ENCODE results near the gene CNOT3. TPM values are rescaled to one million over a fixed set of nuclear protein-coding genes. Genes with fewer than 3 reads are reported as not detected.
"Not testable (repeated sequence)": the region's sequence is repeated elsewhere in the genome, so short reads cannot be mapped to it uniquely, and the experiment has no call there.

The CNOT3 gene
- total and polyA plus RNA-seq, 7 experiments from 2014 or later: 10.1 to 84.6 (median 41.2) TPM

DNA sequence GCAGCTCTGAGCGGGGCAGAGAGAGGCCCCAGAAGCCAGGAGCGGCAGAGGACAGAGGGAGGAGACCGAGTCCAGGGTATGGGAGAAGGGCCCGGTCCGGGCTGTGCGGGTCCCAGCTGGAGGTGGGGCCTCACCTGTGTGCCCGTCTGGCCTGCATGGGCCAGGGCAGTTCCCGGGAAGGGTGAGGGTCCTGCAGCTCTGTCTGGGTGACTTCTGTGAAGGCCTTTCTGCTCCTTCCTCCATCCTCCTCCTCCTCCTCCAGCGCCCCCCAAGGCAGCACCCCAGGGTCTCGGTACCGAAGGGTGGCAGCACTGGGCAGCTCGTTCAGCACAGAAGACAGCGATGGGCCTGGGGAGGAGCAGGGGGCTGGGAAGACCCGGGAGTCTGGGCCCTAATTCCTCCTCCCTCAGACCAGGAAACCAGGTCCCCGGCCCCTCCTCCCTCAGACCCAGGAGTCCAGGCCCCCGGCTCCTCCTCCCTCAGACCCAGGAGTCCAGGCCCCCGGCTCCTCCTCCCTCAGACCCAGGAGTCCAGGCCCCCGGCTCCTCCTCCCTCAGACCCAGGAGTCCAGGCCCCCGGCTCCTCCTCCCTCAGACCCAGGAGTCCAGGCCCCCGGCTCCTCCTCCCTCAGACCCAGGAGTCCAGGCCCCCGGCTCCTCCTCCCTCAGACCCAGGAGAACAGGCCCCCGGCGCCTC is 34.3 kb downstream of the CNOT3 start:
- H3K27ac ChIP-seq (ENCODE audit: low read depth, low read length); intact Hi-C loops (cut with micrococcal nuclease); H3K4me3 ChIP-seq (ENCODE audit: low read length); H3K27me3 Mint-ChIP-seq; H3K4me1 Mint-ChIP-seq; H3K9me3 ChIP-seq (ENCODE audit: control insufficient read depth in 2 of 3, low read length in 3 of 3); H3K27ac Mint-ChIP-seq; DNase-seq; H3K36me3 ChIP-seq (ENCODE audit: control insufficient read depth in 2 of 3, insufficient read depth in 3 of 3, low read length in 3 of 3); H3K36me3 Mint-ChIP-seq; H3K4me1 ChIP-seq (ENCODE audit: control insufficient read depth in 2 of 2, insufficient read depth in 2 of 2, low read length in 2 of 2); H3K4me3 Mint-ChIP-seq; H3K9me3 Mint-ChIP-seq; H3K27me3 ChIP-seq (ENCODE audit: control insufficient read depth in 2 of 2, insufficient read depth in 2 of 2, low read length in 2 of 2); ATAC-seq; CTCF ChIA-PET: not testable (repeated sequence)
- POLR2A ChIA-PET: interaction anchor here (0.6 to 2.4 kb wide), 3 partner anchors 17 to 198 kb away, joined by 4 to 9 read pairs (median 4); partner anchors contain the start of genes MBOAT7 and RPS9

GRCh38 chr19:54172471-54173358 is 35.2 kb downstream of the CNOT3 start, which contains the start of gene TMC4:
TSS of gene TMC4 (minus strand) at chr19:54173160. CDS start at chr19:54173117, 43 bp downstream.
- intact Hi-C loops (cut with micrococcal nuclease): no loop called here
- Mint-ChIP-seq H3K9me3 (no peaks in the 10 kb centered on the region), H3K4me1 (peaks cover 0 to 7% (median 5%) of the 10 kb centered on the region in 7 donors), H3K27ac (no peak within 1 kb of the TSS), H3K4me3 (no peak within 1 kb of the TSS), H3K36me3 (peaks cover 0 to 4% (median 0%) of the 10 kb centered on the region in 5 donors), H3K27me3 (no peaks in the 10 kb centered on the region)
- no peak within 1 kb of the TSS for H3K4me3 ChIP-seq (ENCODE audit: low read length)
- ChIA-PET CTCF (interaction anchor here (1.0 to 1.1 kb wide), 2 partner anchors 58 to 94 kb away, joined by 4 to 7 read pairs; no protein-coding TSS in a partner anchor), POLR2A (interaction anchor here (1.0 to 2.4 kb wide), 5 partner anchors 14 to 28 kb away, joined by 4 to 9 read pairs (median 6); partner anchors contain the start of genes LENG1, MBOAT7, RPS9 and TSEN34)
- H3K4me1 ChIP-seq (ENCODE audit: control insufficient read depth in 2 of 2, insufficient read depth in 2 of 2, low read length in 2 of 2): peaks cover 3 to 4% of the 10 kb centered on the region in 2 donors
- ATAC-seq (no peak), DNase-seq (no peak)
- H3K9me3 ChIP-seq (ENCODE audit: control insufficient read depth in 2 of 3, low read length in 3 of 3): no peaks in the 10 kb centered on the region
- H3K36me3 ChIP-seq (ENCODE audit: control insufficient read depth in 2 of 3, insufficient read depth in 3 of 3, low read length in 3 of 3): peaks cover 0 to 6% (median 0%) of the 10 kb centered on the region in 3 experiments
- no peaks in the 10 kb centered on the region for H3K27me3 ChIP-seq (ENCODE audit: control insufficient read depth in 2 of 2, insufficient read depth in 2 of 2, low read length in 2 of 2)
- no peak within 1 kb of the TSS for H3K27ac ChIP-seq (ENCODE audit: low read depth, low read length)

DNA sequence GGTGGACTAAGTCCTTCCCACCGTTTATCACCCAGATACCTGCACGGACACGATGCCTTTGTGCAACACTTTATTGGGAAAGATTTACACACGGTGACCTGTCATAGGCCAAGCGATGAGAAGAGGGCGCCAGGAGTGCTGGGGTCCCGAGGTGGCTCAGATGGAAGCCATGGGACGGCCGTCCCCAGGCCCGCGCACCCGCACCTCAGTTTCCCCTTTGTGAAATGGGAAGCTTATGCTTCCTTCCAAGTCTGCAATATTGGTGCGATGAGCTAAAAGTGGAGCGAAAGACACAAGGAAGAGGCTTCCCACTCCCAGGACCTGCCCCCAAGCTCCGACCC is 35.8 kb downstream of the CNOT3 start:
- DNase-seq (no peak), ATAC-seq (no peak)
- Histone ChIP-seq H3K27ac (ENCODE audit: low read depth, low read length) (no peak overlapping the region), H3K27me3 (ENCODE audit: control insufficient read depth in 2 of 2, insufficient read depth in 2 of 2, low read length in 2 of 2) (no peaks in the 10 kb centered on the region), H3K36me3 (ENCODE audit: control insufficient read depth in 2 of 3, insufficient read depth in 3 of 3, low read length in 3 of 3) (peaks cover 0 to 8% (median 0%) of the 10 kb centered on the region in 3 experiments), H3K4me1 (ENCODE audit: control insufficient read depth in 2 of 2, insufficient read depth in 2 of 2, low read length in 2 of 2) (peaks cover 2% of the 10 kb centered on the region in 2 donors), H3K4me3 (ENCODE audit: low read length) (no peak overlapping the region), H3K9me3 (ENCODE audit: control insufficient read depth in 2 of 3, low read length in 3 of 3) (no peaks in the 10 kb centered on the region)
- no peak overlapping the region for H3K4me3 Mint-ChIP-seq
- peaks cover 0 to 7% (median 2%) of the 10 kb centered on the region in 7 donors for H3K4me1 Mint-ChIP-seq
- H3K36me3 Mint-ChIP-seq: peaks cover 0 to 8% (median 3%) of the 10 kb centered on the region in 5 donors
- POLR2A ChIA-PET: interaction anchor here (1.5 to 2.2 kb wide), 3 partner anchors 14 to 18 kb away, joined by 4 to 7 read pairs (median 6); partner anchors contain the start of genes LENG1 and TSEN34
- no peaks in the 10 kb centered on the region for H3K27me3 Mint-ChIP-seq
- no peaks in the 10 kb centered on the region for H3K9me3 Mint-ChIP-seq
- CTCF ChIA-PET: interaction anchor here (1.0 to 1.1 kb wide), 2 partner anchors 58 to 93 kb away, joined by 4 to 7 read pairs; no protein-coding TSS in a partner anchor
- H3K27ac Mint-ChIP-seq: no peak overlapping the region
- intact Hi-C loops (cut with micrococcal nuclease): no loop called here

DNA sequence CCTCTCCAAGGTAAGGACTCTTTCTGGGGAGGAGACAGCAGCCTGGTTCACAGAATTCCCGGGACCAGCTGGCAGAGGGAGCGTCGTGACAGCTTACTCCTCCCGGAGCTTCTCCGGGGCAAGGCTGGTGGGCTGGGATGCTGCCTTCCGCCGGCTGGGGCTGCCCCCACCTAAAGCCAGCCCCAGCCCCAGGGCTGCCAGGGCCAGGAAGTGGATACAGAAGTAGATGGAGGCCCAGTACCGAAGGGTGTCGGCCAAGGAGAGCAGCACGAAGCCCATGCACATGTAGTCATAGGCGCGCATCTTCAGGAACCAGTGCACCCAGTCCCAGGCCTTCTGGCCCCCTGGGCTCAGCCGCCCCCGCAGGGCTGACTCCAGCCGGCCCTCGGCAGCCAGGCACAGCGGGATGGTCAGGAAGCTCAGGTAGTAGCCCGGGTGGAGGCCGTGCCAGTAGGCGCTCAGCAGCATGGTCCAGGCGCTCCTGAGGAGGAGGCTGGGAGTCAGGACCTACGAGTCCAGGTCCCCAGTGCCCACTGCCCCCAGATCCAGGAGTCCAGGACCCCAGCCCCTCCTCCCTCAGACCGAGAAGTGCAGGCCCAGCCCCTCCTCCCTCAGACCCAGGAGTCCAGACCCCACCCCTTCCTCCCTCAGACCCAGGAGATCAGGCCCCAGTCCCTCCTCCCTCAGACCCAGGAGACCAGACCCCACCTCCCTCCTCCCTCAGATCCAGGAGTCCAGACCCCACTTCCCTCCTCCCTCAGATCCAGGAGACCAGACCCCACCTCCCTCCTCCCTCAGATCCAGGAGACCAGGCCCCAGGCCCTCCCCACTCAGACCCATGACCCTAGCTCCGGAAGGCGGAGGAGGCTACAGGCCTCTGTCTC is 36.6 kb downstream of the CNOT3 start:
- H3K4me3 Mint-ChIP-seq: no peak overlapping the region
- H3K27ac Mint-ChIP-seq: peak overlapping the region in 1 of 9 donors; percentile 18

DNA sequence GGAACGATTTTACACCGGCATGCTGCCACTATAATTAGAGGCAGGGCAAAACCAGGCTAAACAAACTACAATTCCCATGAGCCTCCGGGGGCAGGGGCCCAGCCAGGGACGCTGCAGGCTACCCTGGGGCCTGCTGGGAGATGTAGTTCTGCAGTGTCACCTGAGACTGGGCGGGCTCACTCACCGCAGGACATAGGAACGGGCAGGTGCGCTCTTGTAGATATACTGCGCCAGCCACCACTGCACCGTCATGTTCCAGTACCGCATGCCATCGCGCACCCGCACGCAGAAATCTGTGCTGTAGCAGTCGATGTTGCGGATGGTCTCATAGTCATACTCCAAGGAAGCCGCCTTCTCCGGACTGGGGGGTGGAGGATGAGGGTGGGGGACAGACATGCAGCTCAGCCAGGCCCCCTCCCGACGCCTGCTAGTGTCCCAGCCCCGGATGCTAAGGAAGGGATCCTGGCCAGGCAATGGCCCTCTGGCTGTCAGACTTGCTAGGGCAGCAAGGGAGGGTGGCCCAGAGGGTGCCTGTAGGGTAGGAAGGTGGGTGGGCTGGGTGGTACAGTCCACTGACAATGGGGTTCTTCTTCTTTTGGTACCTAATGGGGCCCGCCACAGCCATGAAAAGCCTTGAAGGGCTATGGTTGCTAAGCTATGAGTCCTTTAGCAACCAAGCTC is 41.2 kb downstream of the CNOT3 start:
- Mint-ChIP-seq H3K9me3 (no peaks in the 10 kb centered on the region), H3K4me1 (peaks cover 0 to 7% (median 0%) of the 10 kb centered on the region in 7 donors), H3K27me3 (no peaks in the 10 kb centered on the region), H3K27ac (peak overlapping the region in 1 of 9 donors; percentile 49), H3K4me3 (no peak overlapping the region), H3K36me3 (peaks cover 0 to 17% (median 5%) of the 10 kb centered on the region in 5 donors)
- ATAC-seq: peak; percentile 93
- Histone ChIP-seq H3K9me3 (ENCODE audit: control insufficient read depth in 2 of 3, low read length in 3 of 3) (no peaks in the 10 kb centered on the region), H3K4me3 (ENCODE audit: low read length) (no peak overlapping the region), H3K27me3 (ENCODE audit: control insufficient read depth in 2 of 2, insufficient read depth in 2 of 2, low read length in 2 of 2) (no peaks in the 10 kb centered on the region), H3K36me3 (ENCODE audit: control insufficient read depth in 2 of 3, insufficient read depth in 3 of 3, low read length in 3 of 3) (peaks cover 0 to 18% (median 2%) of the 10 kb centered on the region in 3 experiments), H3K4me1 (ENCODE audit: control insufficient read depth in 2 of 2, insufficient read depth in 2 of 2, low read length in 2 of 2) (no peaks in the 10 kb centered on the region), H3K27ac (ENCODE audit: low read depth, low read length) (no peak overlapping the region)
- DNase-seq: peak in 5 of 9 donors; percentile 34 to 48 (median 46)
- POLR2A ChIA-PET: no interaction called here
- intact Hi-C loops (cut with micrococcal nuclease): loop anchor here (1.0 kb wide), 1 partner anchor 11 kb away; the partner anchor contains the start of gene MBOAT7 (in 2 of the 2)
- CTCF ChIA-PET: interaction anchor here (0.6 kb wide), 1 partner anchor 9 kb away, joined by 3 read pairs; no protein-coding TSS in a partner anchor

More for the DNA sequence above, 36.6 kb downstream of the CNOT3 start:
- H3K9me3 ChIP-seq (ENCODE audit: control insufficient read depth in 2 of 3, low read length in 3 of 3): no peaks in the 10 kb centered on the region
- no peaks in the 10 kb centered on the region for H3K4me1 ChIP-seq (ENCODE audit: control insufficient read depth in 2 of 2, insufficient read depth in 2 of 2, low read length in 2 of 2)
- no peak overlapping the region for H3K4me3 ChIP-seq (ENCODE audit: low read length)
- H3K27me3 ChIP-seq (ENCODE audit: control insufficient read depth in 2 of 2, insufficient read depth in 2 of 2, low read length in 2 of 2): no peaks in the 10 kb centered on the region
- DNase-seq (no peak), ATAC-seq (no peak)
- Mint-ChIP-seq H3K36me3 (peaks cover 0 to 14% (median 5%) of the 10 kb centered on the region in 5 donors), H3K9me3 (no peaks in the 10 kb centered on the region), H3K4me1 (peaks cover 0 to 7% (median 0%) of the 10 kb centered on the region in 7 donors), H3K27me3 (no peaks in the 10 kb centered on the region)
- intact Hi-C loops (cut with micrococcal nuclease): no loop called here
- peaks cover 0 to 10% (median 0%) of the 10 kb centered on the region in 3 experiments for H3K36me3 ChIP-seq (ENCODE audit: control insufficient read depth in 2 of 3, insufficient read depth in 3 of 3, low read length in 3 of 3)
- no peak overlapping the region for H3K27ac ChIP-seq (ENCODE audit: low read depth, low read length)
- ChIA-PET CTCF (interaction anchor here (1.0 to 1.1 kb wide), 2 partner anchors 57 to 92 kb away, joined by 4 to 7 read pairs; no protein-coding TSS in a partner anchor), POLR2A (interaction anchor here (0.6 to 2.2 kb wide), 4 partner anchors 13 to 17 kb away, joined by 4 to 7 read pairs (median 5); partner anchors contain the start of genes LENG1 and TSEN34)

Measured in naive thymus-derived CD4-positive, alpha-beta T cell (primary cell).